ENCODE results near the gene XYLT1. TPM values are rescaled to one million over a fixed set of nuclear protein-coding genes. Genes with fewer than 3 reads are reported as not detected.
A peak's percentile ranks its signal among the peaks of the same experiment; 100 is the strongest.

The XYLT1 gene
- total RNA-seq, 4 donors from 2014 or later, result 6.6 to 17.2 (median 10.0) TPM

DNA sequence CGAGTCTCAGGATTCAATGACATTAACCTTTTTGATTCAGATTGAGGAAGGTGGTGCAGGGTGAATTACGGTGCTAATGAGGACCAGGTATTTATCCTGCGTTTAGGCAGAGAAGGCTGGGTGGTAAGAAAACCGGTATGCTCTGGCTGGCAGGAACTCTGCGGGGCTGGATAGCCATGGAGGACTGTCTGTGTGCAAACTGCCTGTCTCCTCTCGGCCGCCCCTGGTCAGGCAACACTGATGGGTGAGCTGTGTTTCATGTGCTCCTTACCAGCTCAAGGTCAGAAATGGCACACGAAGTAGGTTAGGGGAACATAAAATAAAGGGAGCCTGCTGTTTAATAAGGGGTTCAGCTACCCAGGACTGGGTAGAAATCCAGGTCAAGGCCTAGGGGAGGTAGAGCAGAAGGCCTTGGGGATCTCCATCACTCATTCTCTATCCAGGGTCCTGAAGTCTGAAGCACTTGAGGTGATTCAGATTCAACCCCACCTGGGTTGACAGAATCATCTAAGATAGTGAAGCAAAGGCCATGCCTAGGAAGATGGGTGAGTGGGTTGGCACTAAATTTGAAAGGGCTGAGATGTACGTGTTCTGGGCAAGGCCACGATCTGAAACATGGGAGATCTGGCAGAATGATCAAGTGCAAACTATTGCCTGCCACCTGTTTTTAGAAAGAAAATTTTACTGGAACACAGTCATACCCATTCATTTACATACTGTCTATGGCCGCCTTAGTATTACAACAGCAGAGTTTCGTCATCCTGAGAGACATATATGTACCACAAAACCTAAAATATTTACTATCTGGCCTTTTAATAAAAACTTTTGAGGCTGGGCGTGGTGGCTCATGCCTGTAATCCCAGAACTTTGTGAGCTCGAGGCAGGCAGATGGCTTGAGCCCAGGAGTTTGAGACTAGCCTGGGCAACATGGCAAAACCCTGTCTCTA lies 292.5 kb downstream of the XYLT1 start:
- peaks cover 11 to 57% (median 12%) of the 10 kb centered on the region in 3 donors for H3K4me1 ChIP-seq
- DNase-seq, result no peak
- H3K9me3 ChIP-seq, result no peaks in the 10 kb centered on the region
- H3K36me3 ChIP-seq, result peaks cover 0 to 15% (median 0%) of the 10 kb centered on the region in 3 donors
- H3K27ac ChIP-seq, result peak overlapping the region in 2 of 4 donors; percentile 31 to 47
- H3K4me3 ChIP-seq, result no peak overlapping the region
- no peaks in the 10 kb centered on the region for H3K27me3 ChIP-seq
- WGBS, 2 donors, result 43 to 63% methylated on average over 14 of the region's 14 CpGs
- TF ChIP-seq POLR2A (IDR thresholded peaks at IDR 0.05), result no peak
- TF ChIP-seq, protein P1, sequence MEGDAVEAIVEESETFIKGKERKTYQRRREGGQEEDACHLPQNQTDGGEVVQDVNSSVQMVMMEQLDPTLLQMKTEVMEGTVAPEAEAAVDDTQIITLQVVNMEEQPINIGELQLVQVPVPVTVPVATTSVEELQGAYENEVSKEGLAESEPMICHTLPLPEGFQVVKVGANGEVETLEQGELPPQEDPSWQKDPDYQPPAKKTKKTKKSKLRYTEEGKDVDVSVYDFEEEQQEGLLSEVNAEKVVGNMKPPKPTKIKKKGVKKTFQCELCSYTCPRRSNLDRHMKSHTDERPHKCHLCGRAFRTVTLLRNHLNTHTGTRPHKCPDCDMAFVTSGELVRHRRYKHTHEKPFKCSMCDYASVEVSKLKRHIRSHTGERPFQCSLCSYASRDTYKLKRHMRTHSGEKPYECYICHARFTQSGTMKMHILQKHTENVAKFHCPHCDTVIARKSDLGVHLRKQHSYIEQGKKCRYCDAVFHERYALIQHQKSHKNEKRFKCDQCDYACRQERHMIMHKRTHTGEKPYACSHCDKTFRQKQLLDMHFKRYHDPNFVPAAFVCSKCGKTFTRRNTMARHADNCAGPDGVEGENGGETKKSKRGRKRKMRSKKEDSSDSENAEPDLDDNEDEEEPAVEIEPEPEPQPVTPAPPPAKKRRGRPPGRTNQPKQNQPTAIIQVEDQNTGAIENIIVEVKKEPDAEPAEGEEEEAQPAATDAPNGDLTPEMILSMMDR (IDR thresholded peaks at IDR 0.05), result no peak
- intact Hi-C loops (cut with DNase I), result no loop called here

DNA sequence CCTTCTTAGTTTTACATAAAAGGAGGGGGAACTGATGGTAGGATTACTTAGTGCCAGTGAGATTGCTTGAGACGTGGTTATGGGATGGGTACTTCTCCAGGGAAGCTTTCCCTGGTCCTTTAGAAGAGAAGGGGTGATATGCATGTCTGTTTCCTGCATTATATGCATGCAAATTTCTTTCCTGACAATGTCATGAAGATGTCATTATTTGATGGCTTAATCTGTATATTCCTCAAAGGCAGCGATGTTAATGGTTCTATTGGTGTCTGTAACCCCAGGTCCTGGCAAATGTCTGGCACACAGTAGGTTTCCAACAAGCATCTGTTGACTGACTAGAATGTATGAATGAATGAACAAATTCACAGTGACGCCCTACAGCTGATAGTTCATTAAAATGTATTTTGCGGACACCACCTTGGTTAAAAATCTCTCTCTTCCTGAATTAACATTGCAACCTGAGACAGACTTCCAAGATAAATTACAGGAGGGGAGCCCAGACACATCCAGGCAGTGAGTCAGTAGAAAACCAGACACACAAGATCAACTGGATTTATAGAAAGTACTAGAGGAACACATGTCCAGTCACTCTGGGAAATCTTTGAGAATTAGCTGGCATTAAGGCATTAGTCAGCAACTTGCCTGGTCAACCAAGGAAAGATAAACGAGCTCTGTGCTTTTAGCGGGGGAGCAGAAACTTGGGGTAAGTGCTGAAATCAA lies 293.4 kb downstream of the XYLT1 start:
- H3K27ac ChIP-seq, result peak overlapping the region in 2 of 4 donors; percentile 31 to 47
- no peak for DNase-seq
- H3K4me3 ChIP-seq, result no peak overlapping the region
- intact Hi-C loops (cut with DNase I), result no loop called here
- TF ChIP-seq POLR2A (IDR thresholded peaks at IDR 0.05), result no peak
- TF ChIP-seq, protein P1 (IDR thresholded peaks at IDR 0.05), result no peak
- WGBS, 2 donors, result 57 to 62% methylated on average over 5 to 6 of the region's 6 CpGs
- peaks cover 11 to 65% (median 12%) of the 10 kb centered on the region in 3 donors for H3K4me1 ChIP-seq
- H3K9me3 ChIP-seq, result no peaks in the 10 kb centered on the region
- H3K36me3 ChIP-seq, result peaks cover 0 to 15% (median 0%) of the 10 kb centered on the region in 3 donors
- no peaks in the 10 kb centered on the region for H3K27me3 ChIP-seq

DNA sequence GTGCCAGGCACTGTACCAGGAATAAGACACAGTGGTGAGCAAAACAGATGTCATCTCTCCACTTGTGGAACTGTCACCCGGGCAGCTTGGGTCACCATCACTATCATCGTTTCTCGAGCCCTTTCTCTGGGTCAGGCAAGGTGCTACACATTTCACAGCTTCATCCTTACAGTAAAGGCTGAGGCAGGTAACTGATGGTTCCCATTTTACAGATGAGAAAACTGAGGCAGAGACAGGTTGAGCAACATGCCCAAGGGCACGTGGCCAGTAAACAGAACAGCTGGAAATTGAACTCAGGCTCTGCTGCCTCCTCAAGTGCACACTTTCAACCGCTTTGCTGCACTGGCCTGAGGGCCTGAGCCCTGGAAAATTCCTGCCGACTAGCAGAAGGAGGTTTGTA lies 294.6 kb downstream of the XYLT1 start:
- H3K27ac ChIP-seq, result peak overlapping the region in 1 of 4 donors; percentile 4
- H3K4me1 ChIP-seq, result peaks cover 11 to 68% (median 12%) of the 10 kb centered on the region in 3 donors
- no peaks in the 10 kb centered on the region for H3K9me3 ChIP-seq
- WGBS, 2 donors, result 74 to 100% methylated on average over 3 to 6 of the region's 6 CpGs
- peaks cover 0 to 5% (median 0%) of the 10 kb centered on the region in 3 donors for H3K36me3 ChIP-seq
- no peak for DNase-seq
- no peak for TF ChIP-seq POLR2A (IDR thresholded peaks at IDR 0.05)
- TF ChIP-seq, protein P1 (IDR thresholded peaks at IDR 0.05), result no peak
- no peak overlapping the region for H3K4me3 ChIP-seq
- no peaks in the 10 kb centered on the region for H3K27me3 ChIP-seq
- intact Hi-C loops (cut with DNase I), result no loop called here

DNA sequence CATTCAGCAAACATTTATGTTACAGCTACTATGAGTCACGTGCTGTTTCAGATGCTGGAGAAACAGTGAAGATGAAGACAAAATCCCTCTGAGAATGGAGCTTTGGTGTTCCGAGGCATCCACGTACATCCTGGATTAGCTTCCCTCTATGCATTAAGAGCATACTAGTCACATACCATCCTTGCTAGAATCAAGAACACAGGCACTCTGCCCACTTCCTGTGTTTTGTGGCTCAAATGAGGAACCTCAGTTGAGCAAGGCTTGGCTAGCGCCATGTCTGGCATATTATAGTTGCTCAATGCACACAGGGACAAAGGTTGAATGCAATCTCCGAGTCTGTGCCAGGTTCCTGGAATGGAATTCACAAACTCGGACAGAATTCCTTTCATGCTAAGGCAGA lies 297.5 kb downstream of the XYLT1 start:
- peak; percentile 5 for DNase-seq
- Histone ChIP-seq H3K4me3 (no peak overlapping the region), H3K4me1 (peaks cover 11 to 59% (median 12%) of the 10 kb centered on the region in 3 donors), H3K27me3 (no peaks in the 10 kb centered on the region), H3K36me3 (peaks cover 0 to 5% (median 0%) of the 10 kb centered on the region in 3 donors), H3K27ac (peak overlapping the region in 2 of 4 donors; percentile 25 to 31), H3K9me3 (no peaks in the 10 kb centered on the region)
- TF ChIP-seq POLR2A (IDR thresholded peaks at IDR 0.05), result no peak
- TF ChIP-seq, protein P1 (IDR thresholded peaks at IDR 0.05), result no peak
- intact Hi-C loops (cut with DNase I), result no loop called here
- 36 to 49% methylated on average over 5 to 6 of the region's 6 CpGs for WGBS, 2 donors

Measured in esophagus squamous epithelium (tissue), 5 donors.